Thyroid gland (tissue), 4 donors: ENCODE data around the gene SLC32A1. TPM values are rescaled to one million over a fixed set of nuclear protein-coding genes. Genes with fewer than 3 reads are reported as not detected.

Source experiments
- DNase-seq, 2 donors: peaks; one replicate each; pipeline ENCODE4 v3.0.0-alpha.2; 2019
- H3K27ac ChIP-seq, 3 donors: fragments of 200-600 bp; sonication (generic); 1 replicate in 2 of 3; 2 replicates in 1 of 3; pipeline ENCODE4 v1.5.1; 2016 to 2019; ENCODE audit warnings: mild to moderate bottlenecking in 1 of 3, moderate library complexity in 1 of 3
- H3K27me3 ChIP-seq: fragments of 200-600 bp; sonication (generic); one replicate; pipeline ENCODE4 v1.5.1; 2019
- H3K36me3 ChIP-seq, 2 donors: fragments of 200-600 bp; sonication (generic); one replicate each; pipeline ENCODE4 v1.5.1; 2016 to 2019
- H3K4me1 ChIP-seq, 2 donors: fragments of 200-600 bp; sonication (generic); one replicate each; pipeline ENCODE4 v1.5.1; 2017 to 2019
- H3K4me3 ChIP-seq, 3 donors: fragments of 200-600 bp; sonication (generic); replicated peaks in 1 of 3; 1 replicate in 2 of 3; 2 replicates in 1 of 3; pipeline ENCODE4 v1.5.1; 2016; ENCODE audit warnings: mild to moderate bottlenecking in 1 of 3
- H3K9me3 ChIP-seq: fragments of 200-600 bp; sonication (generic); one replicate; pipeline ENCODE4 v1.5.1; 2017
- POLR2A ChIP-seq, 2 donors: fragments of 450-650 bp; IDR thresholded peaks; one replicate each; pipeline ENCODE4 v1.6.1; 2017; ENCODE audit warnings: antibody characterized with exemption in 2 of 2, mild to moderate bottlenecking in 2 of 2, moderate library complexity in 1 of 2
- WGBS, 2 donors: methylation state at CpG; one replicate each; pipeline ENCODE4 v1.1.5; 2017; 5-methylcytosine and 5-hydroxymethylcytosine counted together
- intact Hi-C: fragments of 100-400 bp; cut with DNase I; formaldehyde crosslinking; loops from one replicate; pipeline ENCODE4 v1.15.1; 2023
- total RNA-seq, 4 donors: library from RNA; depleted of rRNA; stranded (reverse); fragments of >200 nt; gene quantifications; one replicate each; pipeline ENCODE4 v1.2.3, GENCODE V29; 2016
- TF ChIP-seq, protein P1 (sequence below), 6 experiments: fragments of 200-600 bp in 3 of 6; fragments of 450-650 bp in 3 of 6; sonication (generic) in 3 of 6; IDR thresholded peaks; one replicate each; pipeline ENCODE4 v1.5.1; 2016 to 2019; ENCODE audit warnings: antibody characterized with exemption in 6 of 6, mild to moderate bottlenecking in 2 of 6, inconsistent platforms in 1 of 6, moderate library complexity in 1 of 6

The SLC32A1 gene
- total RNA-seq, 4 donors from 2014 or later: not detected

DNA sequence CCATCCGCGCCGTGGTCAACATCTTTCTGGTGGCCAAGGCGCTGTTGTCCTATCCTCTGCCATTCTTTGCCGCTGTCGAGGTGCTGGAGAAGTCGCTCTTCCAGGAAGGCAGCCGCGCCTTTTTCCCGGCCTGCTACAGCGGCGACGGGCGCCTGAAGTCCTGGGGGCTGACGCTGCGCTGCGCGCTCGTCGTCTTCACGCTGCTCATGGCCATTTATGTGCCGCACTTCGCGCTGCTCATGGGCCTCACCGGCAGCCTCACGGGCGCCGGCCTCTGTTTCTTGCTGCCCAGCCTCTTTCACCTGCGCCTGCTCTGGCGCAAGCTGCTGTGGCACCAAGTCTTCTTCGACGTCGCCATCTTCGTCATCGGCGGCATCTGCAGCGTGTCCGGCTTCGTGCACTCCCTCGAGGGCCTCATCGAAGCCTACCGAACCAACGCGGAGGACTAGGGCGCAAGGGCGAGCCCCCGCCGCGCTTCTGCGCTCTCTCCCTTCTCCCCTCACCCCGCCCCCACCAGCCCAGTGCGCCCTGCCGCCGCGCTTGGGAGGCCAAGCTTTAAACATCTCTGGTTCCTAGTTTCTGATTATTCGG, 4.0 kb downstream of the SLC32A1 start:
- no peak overlapping the region for H3K4me3 ChIP-seq
- H3K27ac ChIP-seq: no peak overlapping the region
- no peak for DNase-seq
- 3 to 5% methylated on average over 21 to 28 of the region's 56 CpGs for WGBS, 2 donors
- TF ChIP-seq, protein P1, sequence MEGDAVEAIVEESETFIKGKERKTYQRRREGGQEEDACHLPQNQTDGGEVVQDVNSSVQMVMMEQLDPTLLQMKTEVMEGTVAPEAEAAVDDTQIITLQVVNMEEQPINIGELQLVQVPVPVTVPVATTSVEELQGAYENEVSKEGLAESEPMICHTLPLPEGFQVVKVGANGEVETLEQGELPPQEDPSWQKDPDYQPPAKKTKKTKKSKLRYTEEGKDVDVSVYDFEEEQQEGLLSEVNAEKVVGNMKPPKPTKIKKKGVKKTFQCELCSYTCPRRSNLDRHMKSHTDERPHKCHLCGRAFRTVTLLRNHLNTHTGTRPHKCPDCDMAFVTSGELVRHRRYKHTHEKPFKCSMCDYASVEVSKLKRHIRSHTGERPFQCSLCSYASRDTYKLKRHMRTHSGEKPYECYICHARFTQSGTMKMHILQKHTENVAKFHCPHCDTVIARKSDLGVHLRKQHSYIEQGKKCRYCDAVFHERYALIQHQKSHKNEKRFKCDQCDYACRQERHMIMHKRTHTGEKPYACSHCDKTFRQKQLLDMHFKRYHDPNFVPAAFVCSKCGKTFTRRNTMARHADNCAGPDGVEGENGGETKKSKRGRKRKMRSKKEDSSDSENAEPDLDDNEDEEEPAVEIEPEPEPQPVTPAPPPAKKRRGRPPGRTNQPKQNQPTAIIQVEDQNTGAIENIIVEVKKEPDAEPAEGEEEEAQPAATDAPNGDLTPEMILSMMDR (IDR thresholded peaks at IDR 0.05): no peak
- no peak for TF ChIP-seq POLR2A (IDR thresholded peaks at IDR 0.05)
- intact Hi-C loops: no loop called here
- peaks cover 62% of the 10 kb centered on the region for H3K27me3 ChIP-seq
- no peaks in the 10 kb centered on the region for H3K9me3 ChIP-seq
- peaks cover 8 to 59% of the 10 kb centered on the region in 2 donors for H3K4me1 ChIP-seq
- H3K36me3 ChIP-seq: no peaks in the 10 kb centered on the region

DNA sequence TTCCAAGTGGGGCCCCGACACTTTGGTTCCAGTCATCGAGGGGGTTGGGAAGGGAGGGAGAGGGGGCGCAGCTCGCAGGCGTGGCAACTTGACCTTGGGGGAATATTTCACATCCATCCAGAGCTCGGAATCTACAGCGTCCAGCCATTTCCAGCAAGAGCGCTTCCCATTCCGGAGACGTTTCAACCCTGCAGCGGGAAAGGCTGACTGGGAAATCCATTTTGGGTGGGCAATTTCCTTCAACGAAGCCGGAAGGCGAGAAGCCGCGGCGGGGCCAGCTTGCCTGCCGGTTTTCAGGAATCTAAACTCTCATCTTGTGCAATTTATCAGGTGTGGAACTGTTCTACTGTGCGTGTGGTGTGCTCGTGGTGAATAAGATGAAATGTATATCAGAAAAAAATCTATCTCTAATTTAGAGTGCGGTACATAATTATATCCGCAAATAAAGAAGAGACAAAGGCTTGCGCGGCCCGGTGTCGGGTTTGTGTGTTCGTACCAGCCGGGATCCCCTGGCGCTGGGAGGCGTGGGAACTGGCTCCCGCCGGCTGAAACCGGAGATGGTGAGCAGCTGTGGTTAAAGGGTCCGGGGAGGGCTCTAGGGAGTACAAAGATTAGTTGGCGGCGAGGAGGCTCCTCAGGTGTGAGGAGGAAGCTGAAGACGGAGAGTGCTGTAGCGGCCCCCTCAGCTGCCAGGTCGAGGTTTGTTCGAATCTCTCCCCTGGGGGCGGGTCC, 4.8 kb downstream of the SLC32A1 start:
- intact Hi-C loops: no loop called here
- Histone ChIP-seq H3K4me1 (peaks cover 8 to 51% of the 10 kb centered on the region in 2 donors), H3K9me3 (no peaks in the 10 kb centered on the region), H3K4me3 (no peak overlapping the region), H3K27ac (no peak overlapping the region), H3K36me3 (no peaks in the 10 kb centered on the region), H3K27me3 (peaks cover 64% of the 10 kb centered on the region)
- TF ChIP-seq POLR2A (IDR thresholded peaks at IDR 0.05): no peak
- TF ChIP-seq, protein P1 (IDR thresholded peaks at IDR 0.05): no peak
- no peak for DNase-seq
- 2 to 4% methylated on average over 33 to 41 of the region's 41 CpGs for WGBS, 2 donors

DNA sequence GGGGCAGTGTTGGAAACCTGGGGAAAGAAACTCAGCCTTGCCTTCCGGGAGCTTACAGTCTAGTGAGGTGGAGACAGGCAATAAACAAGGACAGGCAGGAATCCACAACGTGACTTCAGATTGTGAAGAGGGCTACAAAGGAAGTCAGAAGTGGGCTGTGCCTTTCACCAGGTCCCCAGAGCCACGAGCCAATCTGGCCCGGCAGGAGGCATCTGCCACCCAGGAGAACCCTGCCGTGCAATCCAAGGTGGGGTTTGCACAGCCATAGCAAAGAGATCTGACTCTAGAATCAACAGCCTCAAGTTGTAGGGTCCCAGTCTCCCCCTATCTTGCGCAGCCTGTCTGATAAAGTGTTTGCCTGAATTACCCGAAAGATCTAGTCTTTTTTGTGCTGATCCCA, 5.5 kb downstream of the SLC32A1 start:
- TF ChIP-seq POLR2A (IDR thresholded peaks at IDR 0.05): no peak
- TF ChIP-seq, protein P1 (IDR thresholded peaks at IDR 0.05): no peak
- Histone ChIP-seq H3K27me3 (peaks cover 64% of the 10 kb centered on the region), H3K9me3 (no peaks in the 10 kb centered on the region), H3K27ac (no peak overlapping the region), H3K36me3 (no peaks in the 10 kb centered on the region), H3K4me1 (peaks cover 8 to 45% of the 10 kb centered on the region in 2 donors), H3K4me3 (no peak overlapping the region)
- DNase-seq: no peak
- WGBS, 2 donors: 4 to 13% methylated on average over 7 of the region's 7 CpGs
- intact Hi-C loops: no loop called here

DNA sequence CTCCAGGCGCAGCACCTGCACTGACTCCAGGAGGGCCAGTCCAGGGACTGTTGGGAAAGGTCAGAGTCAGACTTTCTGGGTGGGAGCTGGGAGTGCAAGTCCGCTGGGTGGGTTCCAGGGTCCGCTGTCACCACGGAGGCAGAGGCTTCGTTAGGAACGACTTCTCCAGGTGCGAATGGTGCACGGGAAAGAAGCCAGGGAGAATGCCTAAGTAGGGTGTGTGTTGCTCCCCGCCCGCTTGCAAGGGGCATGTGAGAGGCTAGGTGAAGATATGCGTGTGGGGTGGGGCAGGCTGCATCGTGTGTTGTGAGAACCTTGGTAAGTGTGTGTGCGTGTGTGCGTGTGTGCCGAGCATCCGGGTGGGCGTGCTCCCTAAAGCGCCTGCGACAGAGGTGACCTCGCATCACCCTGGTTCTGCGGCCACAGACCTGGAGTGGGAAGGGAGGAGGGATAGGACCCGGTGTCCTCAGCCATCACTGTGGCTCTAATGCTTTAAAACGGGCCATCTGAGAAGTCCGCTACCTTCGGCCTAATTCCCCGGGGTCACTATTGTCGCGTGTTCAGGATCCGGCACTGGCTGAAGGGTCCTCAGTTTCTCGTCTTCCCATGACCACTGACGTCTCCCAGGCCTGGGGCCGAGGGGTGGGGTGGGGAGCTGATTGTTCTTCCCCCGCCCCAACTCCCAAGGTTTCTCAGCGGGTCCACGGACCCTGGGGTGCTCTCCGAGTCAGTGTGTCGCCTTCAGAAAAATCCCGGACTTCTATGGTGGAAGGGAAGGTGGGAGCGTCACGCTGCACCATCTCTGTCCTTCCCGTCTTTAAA, 6.1 kb downstream of the SLC32A1 start:
- 3 to 6% methylated on average over 20 to 40 of the region's 41 CpGs for WGBS, 2 donors
- Histone ChIP-seq H3K27me3 (peaks cover 64% of the 10 kb centered on the region), H3K4me3 (no peak overlapping the region), H3K36me3 (no peaks in the 10 kb centered on the region), H3K27ac (no peak overlapping the region), H3K4me1 (peaks cover 8 to 39% of the 10 kb centered on the region in 2 donors), H3K9me3 (no peaks in the 10 kb centered on the region)
- intact Hi-C loops: no loop called here
- TF ChIP-seq, protein P1 (IDR thresholded peaks at IDR 0.05): no peak
- TF ChIP-seq POLR2A (IDR thresholded peaks at IDR 0.05): no peak
- no peak for DNase-seq
